GM18951 (cell line): ENCODE results near the gene NCOA7.

Experiments
- POLR2A ChIP-seq: IDR thresholded peaks from 4 replicates; pipeline ENCODE4 v1.6.1; 2011; ENCODE audit warnings: mild to moderate bottlenecking; ENCODE audit not compliant: insufficient read length, insufficient read depth; ENCODE audit errors: extremely low read depth
- in situ Hi-C: fragments of 300-500 bp; cut with MboI; formaldehyde crosslinking; loops from one replicate; pipeline ENCODE4 v1.12.0; 2022; ENCODE audit warnings: low sequenced_read_pairs, mixed read lengths, inconsistent platforms; ENCODE audit not compliant: unreplicated experiment

NCOA7 gene

GRCh38 chr6:125818225-125818657 lies 27.5 kb downstream of the NCOA7 start:
- no peak for TF ChIP-seq POLR2A
- in situ Hi-C loops = no loop called here

DNA sequence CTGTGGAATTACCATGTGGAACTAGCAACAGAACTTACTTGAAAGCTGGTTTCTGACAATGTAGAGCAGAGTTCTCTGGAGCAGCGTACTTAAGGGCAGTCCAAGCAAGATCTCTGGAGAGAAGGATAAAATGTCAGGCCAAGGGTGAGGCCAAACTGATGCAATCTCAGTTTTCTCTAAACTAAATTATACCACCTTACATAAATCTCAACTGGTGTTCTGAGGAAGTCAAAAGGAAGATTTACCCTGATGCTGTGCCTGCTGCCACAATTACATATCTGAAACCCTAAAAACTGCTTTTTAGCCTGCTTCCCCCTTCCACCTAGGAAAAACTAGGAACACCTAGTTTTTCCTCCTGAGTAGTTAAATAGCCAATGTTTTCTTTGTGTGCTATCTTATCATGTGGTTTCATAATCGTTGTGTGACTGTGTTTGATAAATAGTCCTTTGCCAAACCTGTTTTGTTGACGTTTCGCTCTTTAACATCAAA lies 28.1 kb downstream of the NCOA7 start:
- TF ChIP-seq POLR2A = no peak

GRCh38 chr6:125819535-125820326 lies 29.0 kb downstream of the NCOA7 start:
- TF ChIP-seq POLR2A = no peak
- in situ Hi-C loops = no loop called here

More for the DNA sequence above, 28.1 kb downstream of the NCOA7 start:
- in situ Hi-C loops = no loop called here

DNA sequence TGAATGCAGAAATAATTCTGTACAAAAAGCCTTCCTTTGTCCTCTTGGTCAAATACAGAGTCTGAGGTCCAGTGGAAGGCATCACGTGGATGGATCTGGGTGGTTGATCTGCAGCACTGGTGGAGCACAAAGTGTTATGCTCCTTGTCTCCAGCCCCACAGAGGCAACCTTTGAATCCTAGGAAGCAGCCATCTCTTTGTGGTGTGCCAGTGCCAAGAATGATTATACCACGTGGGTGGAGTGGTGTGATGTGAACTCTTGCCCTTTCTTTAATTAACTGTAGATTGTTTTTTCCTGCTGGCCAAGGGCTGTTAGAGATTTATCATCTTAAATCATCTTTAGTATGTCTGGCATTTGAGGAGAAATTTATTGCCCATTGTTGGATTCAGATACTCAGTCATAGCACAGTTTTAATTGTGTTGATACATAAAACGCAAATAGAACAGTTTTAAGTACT lies 31.1 kb downstream of the NCOA7 start:
- TF ChIP-seq POLR2A = no peak

DNA sequence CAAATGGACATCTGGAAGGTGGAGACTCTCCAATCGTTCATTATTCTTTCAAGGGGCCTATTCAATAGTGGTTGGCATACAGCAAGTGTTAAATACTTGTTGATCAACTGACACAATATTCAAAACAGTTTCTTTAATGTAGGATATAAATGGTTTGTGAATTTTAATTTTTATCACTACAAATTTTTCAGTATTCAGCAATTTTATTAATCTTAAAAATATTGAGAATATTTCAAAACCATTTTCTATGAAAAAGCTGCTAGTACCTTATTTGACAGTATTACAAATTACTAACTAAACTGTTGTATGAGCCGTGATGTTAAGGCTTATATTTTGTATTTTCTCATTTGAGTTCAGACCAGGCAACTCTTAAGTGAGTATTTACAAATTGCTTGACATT lies 32.4 kb downstream of the NCOA7 start:
- in situ Hi-C loops = no loop called here
- no peak for TF ChIP-seq POLR2A

More for the DNA sequence above, 31.1 kb downstream of the NCOA7 start:
- in situ Hi-C loops = no loop called here

DNA sequence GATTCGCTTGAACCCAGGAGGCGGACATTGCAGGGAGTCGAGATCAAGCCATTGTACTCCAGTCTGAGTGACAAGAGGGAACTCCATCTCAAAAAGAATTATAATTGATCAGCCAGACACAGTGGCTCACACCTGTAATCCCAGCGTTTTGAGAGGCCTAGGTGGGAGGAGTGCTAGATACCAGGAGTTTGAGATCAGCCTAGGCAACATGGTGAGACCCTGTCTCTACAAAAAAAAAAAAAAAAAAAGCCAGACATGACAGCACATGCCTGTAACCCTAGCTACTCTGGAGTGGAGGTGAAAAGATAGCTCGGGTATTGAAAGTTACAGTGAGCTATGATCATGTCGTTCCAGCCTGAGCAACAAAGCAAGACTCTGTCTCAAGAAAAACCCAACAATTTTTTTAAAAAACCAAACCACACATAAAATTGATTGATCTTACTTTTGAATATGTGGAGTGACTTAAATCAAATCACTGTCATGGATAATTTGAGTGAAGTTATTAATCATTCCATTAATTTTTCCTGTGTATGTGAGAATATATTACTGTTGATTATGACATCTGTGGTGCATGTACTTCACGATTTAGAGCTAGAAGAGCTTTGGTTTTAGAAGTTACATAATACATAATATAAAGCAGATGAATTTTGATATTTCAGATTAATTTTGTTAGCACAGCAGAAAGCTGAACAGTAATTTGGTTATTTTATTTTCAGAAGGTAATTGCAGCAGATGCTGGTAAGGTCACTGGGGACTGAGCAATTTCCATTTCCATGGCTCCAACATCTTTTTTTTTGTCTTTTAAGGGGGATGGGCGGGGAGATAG lies 34.4 kb downstream of the NCOA7 start:
- in situ Hi-C loops = no loop called here
- TF ChIP-seq POLR2A = no peak

DNA sequence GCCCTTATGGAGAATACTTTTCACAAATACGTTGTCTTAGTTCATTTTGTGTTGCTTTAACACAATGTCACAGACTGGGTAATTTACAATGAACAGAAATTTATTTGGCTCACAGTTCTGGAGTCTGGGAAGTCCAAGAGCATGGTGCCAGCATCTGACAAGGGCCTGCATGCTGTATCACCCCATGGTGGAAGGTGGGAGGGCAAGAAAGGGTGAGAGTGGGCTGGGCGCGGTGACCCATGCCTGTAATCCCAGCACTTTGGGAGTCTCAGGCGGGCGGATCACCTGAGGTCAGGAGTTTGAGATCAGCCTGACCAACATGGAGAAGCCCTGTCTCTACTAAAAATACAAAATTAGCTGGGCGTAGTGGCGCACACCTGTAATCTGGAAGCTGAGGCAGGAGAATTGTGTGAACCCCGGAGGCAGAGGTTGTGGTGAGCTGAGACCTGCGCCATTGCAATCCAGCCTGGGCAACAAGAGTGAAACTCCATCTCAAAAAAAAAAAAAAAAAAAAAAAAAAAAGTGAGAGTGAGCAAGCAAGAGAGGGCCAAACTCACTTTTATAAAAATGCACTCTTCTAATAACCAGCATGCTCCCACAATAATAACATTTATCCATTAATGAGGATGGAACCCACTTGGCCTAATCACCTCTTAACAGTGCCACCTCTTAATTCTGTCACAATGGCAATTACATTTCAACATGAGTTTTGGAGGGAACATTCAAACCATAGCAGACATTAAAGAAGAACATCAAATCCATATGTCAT lies 36.1 kb downstream of the NCOA7 start:
- in situ Hi-C loops = no loop called here

DNA sequence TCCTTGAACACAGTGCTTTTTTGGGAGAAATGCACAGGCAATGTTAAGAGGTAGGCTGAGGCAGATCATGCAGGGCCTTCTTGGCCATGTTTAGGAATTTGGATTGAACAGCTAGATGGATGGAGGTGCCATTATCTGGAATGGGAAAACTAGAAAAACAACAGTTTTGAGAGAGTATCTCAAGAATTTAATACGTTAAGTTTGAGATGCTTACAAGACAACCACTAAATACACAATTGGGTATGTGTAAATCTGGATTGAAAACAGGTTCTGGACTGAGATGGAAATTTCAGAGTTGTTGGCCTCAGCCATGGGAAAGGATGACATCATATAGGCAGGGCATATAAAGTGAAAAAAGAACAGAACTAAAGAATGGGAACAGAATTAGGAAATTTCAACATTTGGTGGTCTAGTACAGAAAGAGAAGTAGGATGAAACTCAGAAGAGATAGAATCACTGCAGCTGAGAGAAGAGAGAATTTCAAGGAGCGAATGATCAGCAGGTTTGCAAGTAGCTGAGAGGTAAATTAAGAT lies 37.1 kb downstream of the NCOA7 start:
- in situ Hi-C loops = no loop called here

More for the DNA sequence above, 36.1 kb downstream of the NCOA7 start:
- no peak for TF ChIP-seq POLR2A

GRCh38 chr6:125828476-125829039 lies 37.8 kb downstream of the NCOA7 start:
- no peak for TF ChIP-seq POLR2A
- in situ Hi-C loops = no loop called here

More for the DNA sequence above, 37.1 kb downstream of the NCOA7 start:
- TF ChIP-seq POLR2A = no peak

- in situ Hi-C loops = no loop called here
- no peak for TF ChIP-seq POLR2A
Measured at GRCh38 chr6:125829433-125829832, 38.7 kb downstream of the NCOA7 start.

- in situ Hi-C loops = no loop called here
- no peak for TF ChIP-seq POLR2A
Measured at GRCh38 chr6:125831659-125832058, 40.9 kb downstream of the NCOA7 start.

- in situ Hi-C loops = no loop called here
Measured at GRCh38 chr6:125832391-125833117, 41.8 kb downstream of the NCOA7 start.

More at GRCh38 chr6:125832391-125833117, 41.8 kb downstream of the NCOA7 start:
- no peak for TF ChIP-seq POLR2A
